KMS-11 (cell line): ENCODE results near the gene YARS1.

Source experiments
- H2AFZ ChIP-seq: fragments of 200-600 bp; sonication (generic); 2 replicates; pipeline ENCODE4 v1.6.1; 2016; ENCODE audit warnings: antibody characterized with exemption, mixed run types, low read depth
- H3K27ac ChIP-seq: fragments of 200-600 bp; sonication (generic); 2 replicates; pipeline ENCODE4 v1.6.1; 2016; ENCODE audit warnings: mild to moderate bottlenecking, mixed run types
- H3K27me3 ChIP-seq: fragments of 200-600 bp; sonication (generic); 2 replicates; pipeline ENCODE4 v1.6.1; 2017; ENCODE audit warnings: mild to moderate bottlenecking, low read depth, mixed run types, moderate library complexity; ENCODE audit not compliant: insufficient read depth
- H3K36me3 ChIP-seq: fragments of 200-600 bp; sonication (generic); 2 replicates; pipeline ENCODE4 v1.6.1; 2017; ENCODE audit warnings: mild to moderate bottlenecking, mixed run types; ENCODE audit not compliant: insufficient read depth
- H3K4me1 ChIP-seq: fragments of 200-600 bp; sonication (generic); 2 replicates; pipeline ENCODE4 v1.6.1; 2016; ENCODE audit warnings: mild to moderate bottlenecking, low read depth, mixed run types; ENCODE audit not compliant: poor library complexity, severe bottlenecking
- H3K4me2 ChIP-seq: fragments of 200-600 bp; sonication (generic); 2 replicates; pipeline ENCODE4 v1.7.0; 2016; ENCODE audit warnings: mild to moderate bottlenecking, mixed run types
- H3K4me3 ChIP-seq: fragments of 200-600 bp; sonication (generic); IDR thresholded peaks from 2 replicates; pipeline ENCODE4 v1.6.1; 2017; ENCODE audit warnings: low read depth, low read length, mixed read lengths; ENCODE audit not compliant: insufficient read depth
- H3K79me2 ChIP-seq: fragments of 200-600 bp; sonication (generic); 2 replicates; pipeline ENCODE4 v1.6.1; 2016; ENCODE audit warnings: low read depth, mixed run types; ENCODE audit not compliant: insufficient read depth
- H3K9ac ChIP-seq: fragments of 200-600 bp; sonication (generic); 2 replicates; pipeline ENCODE4 v1.6.1; 2016; ENCODE audit warnings: mild to moderate bottlenecking, mixed run types
- H4K20me1 ChIP-seq: fragments of 200-600 bp; sonication (generic); 2 replicates; pipeline ENCODE4 v1.6.1; 2016; ENCODE audit warnings: mild to moderate bottlenecking, mixed run types; ENCODE audit not compliant: insufficient read depth
- CTCF ChIP-seq: fragments of 200-600 bp; sonication (generic); conservative IDR thresholded peaks from 2 replicates; pipeline ENCODE4 v1.6.1; 2017; ENCODE audit warnings: low read depth, mild to moderate bottlenecking, antibody characterized with exemption, low read length, moderate library complexity, mixed read lengths

Gene YARS1

GRCh38 chr1:32743380-32744070 lies 73.6 kb downstream of the YARS1 start:
- Histone ChIP-seq H2AFZ (no peak overlapping the region), H3K9ac (no peak overlapping the region), H4K20me1 (no peaks in the 10 kb centered on the region), H3K79me2 (no peaks in the 10 kb centered on the region), H3K36me3 (no peaks in the 10 kb centered on the region), H3K4me3 (no peak overlapping the region), H3K27me3 (no peaks in the 10 kb centered on the region), H3K4me2 (no peak overlapping the region), H3K4me1 (peaks cover 13% of the 10 kb centered on the region), H3K27ac (no peak overlapping the region)
- no peak for TF ChIP-seq CTCF

GRCh38 chr1:32742956-32743355 lies 74.2 kb downstream of the YARS1 start:
- Histone ChIP-seq H3K27me3 (no peaks in the 10 kb centered on the region), H3K9ac (no peak overlapping the region), H3K4me1 (peaks cover 13% of the 10 kb centered on the region), H3K27ac (no peak overlapping the region), H2AFZ (no peak overlapping the region), H3K36me3 (no peaks in the 10 kb centered on the region), H3K4me3 (no peak overlapping the region), H3K79me2 (no peaks in the 10 kb centered on the region), H4K20me1 (no peaks in the 10 kb centered on the region), H3K4me2 (no peak overlapping the region)
- TF ChIP-seq CTCF: no peak

DNA sequence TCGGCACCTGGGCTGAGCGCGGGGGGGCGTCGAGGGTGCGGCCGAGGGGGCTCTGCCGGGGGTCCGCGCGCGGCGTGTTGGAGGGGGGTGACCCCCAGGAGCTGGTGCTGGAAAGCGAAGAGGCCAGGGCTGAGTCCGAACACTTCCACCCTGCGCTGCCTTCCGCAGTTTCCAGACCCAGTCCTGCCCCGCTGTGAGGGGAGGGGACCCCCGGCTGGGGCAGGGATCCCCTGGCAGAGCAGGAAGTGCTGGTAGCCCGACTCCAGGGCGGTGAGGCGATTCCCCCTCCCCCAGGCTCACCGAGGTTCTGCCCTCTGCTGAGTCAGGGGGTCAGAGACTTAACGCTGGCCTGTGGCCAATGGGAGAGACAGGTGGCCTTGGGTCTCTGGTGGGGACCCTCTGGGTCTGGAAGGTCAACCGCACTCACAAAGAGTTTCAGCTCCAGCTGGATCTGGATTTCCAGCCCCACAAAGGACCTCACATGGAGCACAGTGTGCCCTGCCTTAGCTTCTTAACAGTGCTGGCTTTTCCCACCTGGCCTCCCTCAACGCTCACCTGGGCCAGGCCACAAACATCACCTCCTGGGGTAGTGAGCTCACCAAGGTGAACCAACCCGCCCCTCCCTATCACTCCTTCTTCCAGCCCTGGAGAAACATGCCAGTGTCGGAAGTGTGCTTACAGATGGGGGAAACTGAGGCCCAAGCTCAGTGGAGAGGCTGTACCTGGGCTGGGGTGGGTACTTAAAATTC lies 74.8 kb downstream of the YARS1 start:
- peaks cover 13% of the 10 kb centered on the region for H3K4me1 ChIP-seq
- no peaks in the 10 kb centered on the region for H3K36me3 ChIP-seq
- no peaks in the 10 kb centered on the region for H3K79me2 ChIP-seq
- peak overlapping the region; percentile 0 for H3K4me3 ChIP-seq
- H3K27me3 ChIP-seq: no peaks in the 10 kb centered on the region
- H3K4me2 ChIP-seq: peak overlapping the region; percentile 48
- peak overlapping the region; percentile 54 for H2AFZ ChIP-seq
- H3K27ac ChIP-seq: no peak overlapping the region
- H3K9ac ChIP-seq: no peak overlapping the region
- no peaks in the 10 kb centered on the region for H4K20me1 ChIP-seq
- no peak for TF ChIP-seq CTCF

DNA sequence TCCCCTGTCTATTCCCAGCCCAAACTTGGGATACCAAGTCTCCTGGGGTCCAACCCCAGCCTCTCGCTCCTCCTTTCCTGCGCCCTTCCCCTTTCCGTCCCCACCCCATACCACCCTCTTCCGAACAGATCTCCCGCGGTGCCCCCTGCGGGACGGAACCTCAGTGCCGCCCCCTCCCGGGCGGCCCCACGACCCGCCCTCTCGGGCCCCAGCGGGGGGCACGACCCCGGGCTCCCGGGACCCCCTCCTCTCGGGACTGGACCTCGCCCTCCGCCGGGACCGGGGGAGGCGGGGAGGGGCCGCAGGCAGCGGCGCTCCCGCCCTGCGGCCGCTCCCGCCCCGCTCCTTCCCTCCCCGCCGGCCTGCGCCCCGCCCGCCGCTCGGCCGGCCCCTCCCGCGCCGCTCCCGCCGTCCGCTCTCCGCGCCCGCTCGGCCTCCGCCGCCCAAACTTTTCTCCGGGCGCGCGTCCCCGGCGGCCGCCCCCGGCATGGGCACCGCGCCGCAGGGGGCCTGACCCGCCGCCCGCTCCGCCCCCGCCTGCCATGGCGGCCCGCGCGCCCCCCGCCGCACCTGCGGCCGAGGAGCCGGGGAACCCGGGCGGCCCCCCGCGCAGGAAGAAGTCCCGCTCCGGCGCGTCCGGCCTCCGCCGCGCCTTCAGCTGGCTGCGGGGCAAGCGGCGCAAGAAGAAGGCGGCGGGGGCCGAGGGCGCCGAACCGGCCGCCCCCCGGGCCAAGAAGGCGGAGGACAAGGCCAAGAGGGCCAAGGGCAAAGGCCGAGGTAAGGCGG lies 75.6 kb downstream of the YARS1 start:
- H3K27ac ChIP-seq: no peak overlapping the region
- no peaks in the 10 kb centered on the region for H3K36me3 ChIP-seq
- H3K4me3 ChIP-seq: peak overlapping the region; percentile 63
- TF ChIP-seq CTCF: peak; percentile 46
- peaks cover 13% of the 10 kb centered on the region for H3K4me1 ChIP-seq
- H3K27me3 ChIP-seq: no peaks in the 10 kb centered on the region
- H2AFZ ChIP-seq: peak overlapping the region; percentile 71
- no peaks in the 10 kb centered on the region for H4K20me1 ChIP-seq
- peak overlapping the region; percentile 63 for H3K4me2 ChIP-seq
- peak overlapping the region; percentile 35; the same call in 1 of the 2 replicates for H3K9ac ChIP-seq
- no peaks in the 10 kb centered on the region for H3K79me2 ChIP-seq
